NCI-H748 treated with DMSO at 0.1 percent for 48 hours (cell line): Measurements from ENCODE around the gene ITGA2B.
"Not testable (repeated sequence)": the region's sequence is repeated elsewhere in the genome, so short reads cannot be mapped to it uniquely, and the experiment has no call there.

Experiments
- DNase-seq: peaks from one replicate; lab custom pipeline; 2025; lab: John Stamatoyannopoulos, UW

ITGA2B gene

DNA sequence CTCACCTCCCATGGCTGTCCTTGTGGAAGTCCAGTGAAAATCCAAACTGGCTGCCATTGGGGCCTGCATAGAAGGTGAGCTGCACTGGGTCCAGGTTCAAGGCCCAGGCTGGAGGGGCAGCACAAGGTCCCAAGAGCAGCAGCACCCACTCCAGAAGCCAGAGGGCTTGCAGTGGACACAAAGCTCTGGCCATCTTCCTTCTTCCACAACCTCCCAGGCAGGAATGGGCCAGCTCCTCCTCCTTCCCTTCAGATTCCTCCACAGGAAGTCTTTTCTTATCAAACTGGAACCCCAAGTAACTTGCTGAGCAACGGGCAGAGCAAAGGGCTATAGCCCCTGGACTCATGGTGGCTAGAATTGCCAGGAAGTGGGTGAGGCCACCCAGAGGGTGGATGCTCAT lies at the start of gene ITGA2B:
TSS of gene ITGA2B (minus strand) at position 369 of the 400 bp plus-strand sequence. CDS start at position 193, 176 bp downstream.
- DNase-seq, result no peak

- DNase-seq, result no peak
These were observed 49.7 kb upstream of the ITGA2B start for GRCh38 chr17:44439168-44439567.

DNA sequence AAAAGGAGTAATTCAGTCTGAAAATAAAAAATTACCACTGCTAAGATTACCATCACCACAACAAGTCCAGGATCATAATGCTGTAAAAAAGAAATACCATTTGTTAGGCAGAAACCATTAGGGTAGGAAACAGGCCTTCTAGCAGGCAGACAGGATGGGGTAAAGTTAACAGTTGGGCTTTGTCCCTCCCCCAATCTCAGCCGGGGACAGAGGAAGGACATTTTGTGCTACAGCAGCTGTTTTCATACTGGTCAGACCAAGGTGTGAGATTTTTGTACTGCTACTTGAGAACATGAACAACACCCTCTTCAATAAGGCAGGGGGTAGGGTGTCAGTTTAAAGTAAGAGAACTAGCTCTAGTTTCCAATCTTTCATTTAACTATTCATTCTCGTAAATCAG lies 49.2 kb upstream of the ITGA2B start:
- no peak for DNase-seq

DNA sequence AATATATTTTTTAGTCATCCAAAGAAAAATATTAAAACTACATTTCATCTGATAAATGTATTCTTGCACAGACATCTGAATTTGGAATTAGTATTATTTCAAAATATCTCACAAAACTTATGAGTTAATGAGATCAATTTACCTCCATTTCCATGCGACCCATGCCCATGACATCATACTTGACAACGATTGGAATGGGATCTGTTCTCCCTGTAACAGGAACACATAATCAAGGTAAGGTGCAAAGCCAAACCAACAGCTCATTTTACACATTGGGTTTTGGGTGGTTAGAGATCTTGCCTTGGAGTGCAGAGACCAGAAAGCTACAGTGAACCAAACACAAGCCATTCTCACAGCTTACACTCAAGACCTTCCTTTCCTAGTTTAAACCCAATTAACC lies 46.9 kb upstream of the ITGA2B start:
- no peak for DNase-seq

DNA sequence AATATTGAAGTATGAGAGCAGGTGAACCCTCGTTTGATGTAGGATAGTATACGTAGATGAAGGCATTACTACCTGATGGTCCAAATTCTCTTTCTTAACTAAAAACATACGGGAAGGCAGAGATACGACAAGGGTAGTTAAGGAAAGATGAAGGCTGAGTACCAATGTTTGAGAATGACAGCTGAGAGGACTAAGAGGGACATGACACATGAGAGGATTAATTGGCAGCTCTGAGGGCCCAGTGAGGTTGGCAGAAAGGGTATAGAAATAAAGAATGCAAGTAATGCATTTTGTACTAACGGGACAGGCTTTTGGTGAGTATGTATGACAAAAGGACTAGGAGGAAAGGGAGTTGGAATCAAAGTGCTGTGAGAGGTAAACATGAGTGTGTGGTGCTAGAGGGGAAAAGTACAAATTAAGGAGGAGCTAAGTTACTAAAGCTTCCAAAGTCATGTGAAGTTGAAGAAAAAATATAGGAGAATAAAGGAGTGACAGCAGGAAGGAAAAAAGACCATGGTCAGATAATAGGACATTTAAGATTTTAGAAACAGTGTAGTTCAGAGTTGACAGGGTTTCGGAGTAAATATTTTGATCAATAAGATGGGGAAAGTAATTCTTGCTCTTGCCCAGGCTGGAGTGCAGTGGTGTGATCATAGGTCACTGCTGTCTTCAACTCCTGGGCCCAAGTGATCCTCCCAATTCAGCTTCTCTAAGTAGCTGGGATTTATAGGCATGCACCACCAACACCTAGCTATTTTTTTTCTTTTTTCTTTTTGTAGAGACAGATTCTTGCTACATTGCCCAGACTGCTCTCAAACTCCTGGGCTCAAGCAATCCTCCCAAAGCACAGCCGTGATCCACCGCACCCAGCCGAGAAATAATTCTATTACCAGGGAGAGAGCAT lies 43.1 kb upstream of the ITGA2B start:
- DNase-seq, result no peak

DNA sequence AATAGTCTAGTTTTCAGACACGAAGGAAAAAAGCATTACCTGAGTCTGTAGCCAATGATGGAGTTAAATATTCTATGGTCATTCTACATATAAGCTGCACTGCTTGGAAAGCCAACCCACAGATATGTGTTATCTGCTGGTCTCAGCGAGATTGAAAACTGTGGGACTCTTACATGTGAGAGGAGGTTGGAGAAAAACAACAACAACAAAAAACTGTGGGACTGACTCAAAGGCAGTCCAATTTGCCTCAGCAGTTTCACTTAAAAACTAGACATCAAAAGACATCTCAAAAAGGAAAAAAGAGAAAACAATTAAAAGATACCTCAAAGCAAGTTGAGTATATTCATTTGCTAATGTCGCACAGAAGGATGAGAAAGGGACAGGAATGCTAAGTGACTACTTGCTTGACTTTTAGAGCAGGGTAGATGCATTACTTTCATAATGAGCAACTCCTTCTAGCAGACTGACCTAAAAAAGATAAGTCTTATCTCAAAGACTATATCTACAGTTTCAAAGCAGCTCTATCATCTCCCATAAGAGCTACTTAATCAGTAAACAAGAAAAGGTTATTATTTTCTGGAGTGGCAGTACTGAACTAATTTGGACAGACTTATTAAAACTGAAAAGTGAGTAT lies 35.5 kb upstream of the ITGA2B start:
- no peak for DNase-seq

DNA sequence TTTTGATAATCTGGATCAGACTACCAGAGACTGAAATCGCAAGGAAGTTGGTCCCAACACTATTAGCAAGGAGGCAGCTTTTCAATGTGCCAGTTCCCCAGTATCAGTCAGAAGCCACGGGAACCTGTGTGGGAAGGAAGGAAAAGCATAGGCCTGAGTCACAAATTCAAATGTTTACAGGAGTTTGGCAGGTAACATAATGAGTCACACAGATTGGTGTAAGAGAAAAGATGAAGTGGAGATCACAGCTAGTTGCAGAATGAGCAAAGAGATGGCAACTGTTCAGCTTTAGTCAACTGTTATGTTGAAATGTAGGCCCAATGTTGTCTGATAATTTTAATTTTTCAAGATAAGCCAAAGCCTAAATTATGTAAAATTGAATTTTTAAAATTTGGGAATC lies 28.1 kb upstream of the ITGA2B start:
- DNase-seq, result no peak

DNA sequence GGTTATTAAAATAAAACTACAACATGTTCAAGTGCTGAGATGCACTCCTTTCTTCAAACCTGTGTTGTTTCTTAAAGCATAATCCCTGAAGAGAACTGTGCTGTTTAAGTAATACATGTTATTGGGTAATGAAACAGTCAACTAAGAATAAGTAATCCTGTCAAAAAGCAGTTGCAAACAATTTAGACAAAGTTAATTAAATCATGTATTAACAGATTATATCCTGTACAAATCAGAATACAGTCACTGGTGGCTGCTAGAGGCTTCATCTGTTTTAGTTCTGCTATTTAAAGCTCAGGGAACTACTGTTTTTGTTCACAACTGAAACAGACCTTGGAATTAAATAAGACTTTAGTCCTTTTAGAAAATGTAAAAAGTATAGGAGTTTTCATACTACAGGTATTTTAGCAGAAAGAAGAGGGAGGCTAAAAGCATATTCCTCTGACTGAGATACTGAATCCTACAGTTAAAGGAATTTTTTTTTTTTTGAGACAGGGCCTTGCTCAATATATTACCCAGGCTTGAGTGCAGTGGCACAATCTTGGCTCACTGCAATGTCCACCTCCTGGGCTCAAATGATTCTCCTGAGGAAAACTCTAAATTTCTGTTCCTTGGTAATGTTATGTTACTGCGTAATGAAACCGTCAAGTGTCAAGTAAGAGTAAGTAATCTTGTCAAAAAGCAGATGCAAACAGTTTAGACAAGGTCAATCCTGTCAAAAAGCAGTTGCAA lies 27.3 kb upstream of the ITGA2B start:
- no peak for DNase-seq

DNA sequence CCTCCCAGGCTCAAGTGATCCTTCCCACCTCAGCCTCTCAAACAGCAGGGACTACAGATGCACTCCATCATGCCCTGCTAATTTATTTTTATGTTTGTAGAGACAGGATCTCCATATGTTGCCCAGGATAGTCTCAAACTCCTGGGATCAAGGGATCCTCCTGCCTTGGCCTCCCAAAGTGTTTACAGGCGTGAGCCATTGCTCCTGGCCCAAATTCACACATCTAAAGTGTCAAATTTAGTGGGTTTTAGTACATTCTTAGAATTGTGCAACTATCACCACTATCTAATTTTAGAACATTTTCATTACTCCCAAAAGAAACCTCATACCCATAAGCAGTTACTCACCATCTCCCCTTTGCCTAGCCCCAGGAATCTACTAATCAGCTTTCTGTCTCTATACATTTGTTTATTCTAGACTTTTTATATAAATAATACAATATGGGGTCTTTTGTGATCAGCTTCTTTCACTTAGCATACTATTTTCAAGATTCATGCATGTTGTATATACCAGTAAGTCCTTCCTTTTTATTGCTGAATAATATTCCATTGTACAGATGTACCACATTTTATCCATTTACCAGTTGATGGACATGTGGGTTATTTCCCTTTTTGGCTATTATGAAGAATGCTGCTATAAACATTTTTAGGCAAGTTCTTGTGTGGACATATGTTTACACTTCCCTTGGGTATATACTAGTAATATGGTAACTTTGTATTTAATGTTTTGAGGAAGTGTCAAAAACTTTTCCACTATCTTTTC lies 25.1 kb upstream of the ITGA2B start:
- no peak for DNase-seq

- DNase-seq, result no peak
These were observed 20.0 kb upstream of the ITGA2B start for GRCh38 chr17:44409309-44410028.

DNA sequence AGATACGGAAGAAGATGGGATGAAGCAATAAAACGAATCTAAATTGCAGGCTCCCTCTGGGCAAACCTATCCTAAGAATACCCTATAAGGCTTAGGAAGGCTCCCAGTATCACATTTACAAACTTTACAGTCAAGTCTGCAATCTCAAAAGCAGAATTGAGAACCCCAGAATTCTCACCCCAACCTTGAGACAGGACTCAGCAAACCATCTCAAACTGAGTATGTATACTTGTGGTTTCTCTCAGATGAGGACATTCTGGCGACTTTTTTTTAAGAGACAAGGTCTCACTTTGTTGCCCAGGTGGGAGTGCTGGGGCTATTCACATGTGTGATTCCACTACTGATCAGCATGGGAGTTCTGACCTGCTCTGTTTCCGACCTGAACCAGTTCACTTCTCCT lies 19.3 kb upstream of the ITGA2B start:
- no peak for DNase-seq

DNA sequence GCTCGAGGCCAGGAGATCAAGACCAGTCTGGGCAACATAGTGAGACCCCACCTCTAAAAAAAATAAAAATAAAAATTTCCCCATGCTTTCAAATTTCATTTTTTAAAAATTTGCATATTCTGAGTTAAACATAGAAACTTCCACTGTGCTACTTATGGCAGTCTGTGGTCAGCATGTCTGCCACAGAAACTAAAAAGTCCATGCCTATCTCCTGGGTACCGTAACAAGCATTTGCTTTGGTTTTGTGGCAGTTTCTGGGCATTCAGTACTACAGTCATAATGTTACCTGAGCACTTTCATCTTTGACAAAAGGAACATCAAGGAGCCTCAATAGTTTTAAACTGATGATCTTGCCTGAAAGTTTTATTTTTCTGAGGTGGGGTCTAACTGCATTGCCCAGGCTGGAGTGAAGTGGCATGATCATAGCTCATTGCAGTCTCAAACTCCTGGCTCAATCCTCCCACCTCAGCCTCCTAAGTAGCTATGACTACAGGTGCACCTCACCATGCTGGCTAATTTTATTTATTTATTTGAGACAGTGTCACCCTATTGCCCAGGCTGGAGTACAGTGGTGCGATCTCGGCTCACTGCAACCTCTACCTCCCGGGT lies 13.2 kb upstream of the ITGA2B start:
- no peak for DNase-seq

DNA sequence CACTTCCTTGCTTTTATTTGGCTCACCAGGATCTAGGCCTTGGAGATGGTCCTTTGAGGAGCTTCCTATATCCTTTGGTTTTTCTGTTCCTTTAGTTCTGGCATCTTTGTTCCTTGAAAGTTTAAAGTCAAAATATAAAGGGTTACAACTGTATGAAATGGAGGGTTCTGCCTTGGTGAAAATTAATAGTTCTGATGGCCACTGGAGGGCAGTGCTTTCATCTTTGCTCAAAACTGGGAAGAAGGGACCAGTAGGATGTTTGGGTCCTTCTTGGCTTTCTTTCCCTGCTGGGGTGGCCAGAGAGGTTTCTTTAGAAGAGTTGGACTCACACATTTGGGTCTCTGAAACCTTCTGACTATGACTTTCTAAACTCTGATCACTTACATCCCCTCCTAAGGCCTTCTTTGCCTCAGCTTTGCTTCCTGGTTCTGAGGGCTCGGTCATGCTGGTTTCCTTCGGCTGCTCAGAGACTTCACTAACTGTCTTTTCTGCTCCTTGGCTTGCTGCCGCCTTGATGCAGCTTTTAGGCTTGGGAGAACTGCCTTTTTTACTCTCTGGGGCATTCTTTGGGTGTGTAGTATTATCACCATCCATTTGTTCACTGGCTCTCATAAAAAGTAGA lies 10.9 kb upstream of the ITGA2B start:
- no peak for DNase-seq

DNA sequence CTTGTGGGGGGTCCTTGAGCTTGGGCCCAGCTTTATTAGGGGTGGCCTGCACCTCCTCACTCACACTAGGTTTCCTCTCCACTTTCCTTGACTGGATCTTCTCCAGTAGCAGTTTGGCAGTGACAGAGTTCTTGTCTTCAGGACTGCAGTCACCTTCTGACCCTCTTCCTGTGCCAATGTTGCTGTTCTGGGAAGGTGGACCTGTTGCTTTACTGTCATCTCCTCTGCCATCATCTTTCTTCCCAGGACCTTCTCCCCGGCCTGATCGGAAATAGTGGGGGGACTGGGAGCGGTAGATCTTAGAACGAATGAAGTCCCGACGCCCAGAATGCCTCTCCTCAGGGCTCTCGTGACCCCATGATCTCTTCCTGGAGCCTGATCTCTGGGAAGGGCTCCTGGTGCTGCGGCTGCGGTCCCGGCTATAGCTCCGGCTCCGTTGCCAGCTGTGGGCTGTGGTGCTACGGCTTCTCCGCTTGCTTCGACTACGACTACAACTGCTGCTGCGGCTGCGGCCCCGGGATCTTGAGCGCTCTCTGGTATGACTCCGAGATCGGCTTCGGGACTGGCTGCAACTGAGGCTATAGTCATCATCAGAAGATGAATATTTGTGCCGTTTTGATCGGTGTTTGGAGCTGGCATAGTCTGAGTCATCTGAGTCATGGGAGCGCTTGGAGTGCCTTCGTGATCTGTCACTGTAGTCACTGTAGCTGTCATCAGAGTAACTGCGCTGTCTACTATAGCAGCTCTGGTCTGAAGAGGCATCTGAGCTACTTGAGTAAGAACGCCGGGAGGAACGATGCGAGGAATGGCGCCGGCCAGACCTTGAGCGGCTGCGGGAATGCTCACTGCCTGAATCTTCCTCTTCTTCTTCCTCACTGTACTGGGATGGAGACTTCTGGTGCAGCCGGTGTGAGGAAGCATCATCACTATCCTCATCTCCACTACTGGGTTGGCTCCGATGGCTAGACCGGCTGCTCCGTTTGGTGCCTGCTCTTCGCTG lies 9.5 kb upstream of the ITGA2B start:
- DNase-seq, result no peak

DNA sequence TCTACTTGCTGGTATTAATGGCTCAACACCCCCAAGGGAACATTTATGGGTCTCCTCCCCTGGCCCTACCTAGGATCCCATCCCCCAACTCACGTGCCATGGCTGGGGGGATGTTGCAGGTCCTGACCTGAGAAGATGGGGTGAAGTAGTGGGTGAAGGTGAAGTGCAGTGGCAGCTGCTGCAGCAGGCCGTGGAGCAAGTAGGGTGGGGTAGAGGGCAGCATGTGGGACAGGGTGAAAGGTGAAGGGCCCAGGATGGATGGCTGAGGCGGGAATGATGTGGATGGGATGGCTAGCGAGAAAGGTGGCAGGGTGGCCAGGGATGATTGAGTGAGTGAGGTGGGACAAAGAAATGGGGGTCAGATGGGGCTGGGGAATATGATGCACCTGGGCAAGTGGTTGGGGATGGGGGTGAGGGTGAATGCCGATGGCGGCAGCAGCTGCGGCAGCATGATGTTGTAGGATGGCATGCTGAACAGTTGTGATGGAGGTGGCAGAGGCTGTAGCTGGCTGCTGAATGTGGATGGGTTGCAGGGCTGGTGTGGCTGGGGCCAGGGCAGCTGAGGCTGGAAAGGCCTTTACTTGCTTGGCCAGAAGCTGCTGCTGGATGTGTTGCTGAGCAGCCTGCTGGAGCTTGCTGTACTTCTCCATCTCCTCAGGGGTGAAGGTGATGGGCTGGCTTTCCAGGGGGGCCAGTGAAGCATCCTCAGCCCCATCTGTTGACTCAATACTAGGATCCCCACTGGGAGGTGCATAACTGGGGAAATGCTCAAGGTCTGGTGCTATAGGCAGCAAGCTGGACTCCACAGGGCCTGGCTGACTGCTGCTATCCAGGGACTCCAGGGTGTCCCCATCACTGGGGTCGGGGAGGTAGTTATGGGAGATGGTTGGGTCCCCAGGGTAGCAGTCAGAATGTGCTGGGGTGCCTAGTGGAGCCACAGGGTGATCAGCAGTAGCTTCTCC lies 8.3 kb upstream of the ITGA2B start:
- no peak for DNase-seq

- no peak for DNase-seq
These were observed 7.5 kb upstream of the ITGA2B start for GRCh38 chr17:44396946-44397345.

DNA sequence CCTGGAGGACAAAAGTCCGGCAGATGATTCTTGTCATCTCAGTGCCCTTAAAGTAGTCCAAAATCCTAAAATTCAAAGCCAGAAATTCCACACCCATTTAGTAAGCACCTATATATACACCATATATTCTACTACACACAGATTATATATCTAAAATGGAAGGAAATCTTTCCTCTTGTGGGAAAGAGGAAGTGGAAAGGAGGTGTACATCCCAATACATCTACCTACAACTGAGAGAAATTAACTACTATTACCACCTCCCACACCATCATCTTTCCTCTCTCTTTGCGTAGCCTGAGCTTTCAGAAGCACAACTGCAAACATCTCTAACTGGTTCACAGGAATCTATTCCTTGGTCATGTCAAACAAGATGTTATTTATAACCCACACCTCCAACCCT lies 5.4 kb upstream of the ITGA2B start:
- DNase-seq, result no peak

DNA sequence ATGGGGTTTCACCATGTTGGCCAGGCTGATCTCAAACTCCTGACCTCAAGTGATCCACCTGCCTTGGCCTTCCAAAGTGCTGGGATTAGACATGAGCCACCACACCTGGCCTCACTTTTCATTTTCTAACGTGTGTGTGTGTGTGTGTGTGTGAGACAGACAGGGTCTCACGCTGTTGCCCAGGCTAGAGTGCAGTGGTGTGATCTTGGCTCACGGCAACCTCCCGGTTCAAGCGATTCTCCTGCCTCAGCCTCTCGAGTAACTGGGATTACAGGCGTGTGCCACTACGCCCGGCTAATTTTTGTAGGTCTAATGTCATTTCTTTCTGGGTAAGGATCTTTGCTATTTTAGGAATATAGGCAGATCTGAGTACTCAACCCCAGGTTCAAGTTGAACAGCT lies 4.7 kb upstream of the ITGA2B start:
- not testable (repeated sequence) for DNase-seq
